CD4-positive, alpha-beta T cell treated with Interferon alpha-2 for 1 hour (primary cell): ENCODE results near the gene CCDC183.
"Not testable (repeated sequence)": the region's sequence is repeated elsewhere in the genome, so short reads cannot be mapped to it uniquely, and the experiment has no call there.

Experiments used
- DNase-seq, 2 donors: peaks; one replicate each; pipeline ENCODE4 v3.0.0-alpha.2; 2020 to 2022

The CCDC183 gene

GRCh38 chr9:136760834-136761544, 35.1 kb upstream of the CCDC183 start:
- DNase-seq: peak in 1 of 2 donors; percentile 33

GRCh38 chr9:136761545-136761981, 34.6 kb upstream of the CCDC183 start:
- DNase-seq: no peak

GRCh38 chr9:136762221-136762691, 33.9 kb upstream of the CCDC183 start:
- no peak for DNase-seq

- DNase-seq: peak; percentile 45
Observed at GRCh38 chr9:136762915-136763648, 33.1 kb upstream of the CCDC183 start.

- DNase-seq: no peak
Observed at GRCh38 chr9:136763649-136764035, 32.5 kb upstream of the CCDC183 start.

- DNase-seq: no peak
Observed at GRCh38 chr9:136764301-136764891, 31.7 kb upstream of the CCDC183 start, which contains the start of gene LCN15. Gene LCN15 (minus strand): TSS chr9:136764518. CDS start chr9:136764488, 30 bp downstream.

- no peak for DNase-seq
Observed at GRCh38 chr9:136765041-136765440, 31.1 kb upstream of the CCDC183 start.

- DNase-seq: not testable (repeated sequence)
Observed at GRCh38 chr9:136765745-136766409, 30.3 kb upstream of the CCDC183 start.

GRCh38 chr9:136766410-136767120, 29.6 kb upstream of the CCDC183 start:
- peak; percentile 67 to 72 for DNase-seq

GRCh38 chr9:136769710-136770191, 26.4 kb upstream of the CCDC183 start:
- DNase-seq: peak; percentile 43 to 65

GRCh38 chr9:136771907-136772415, 24.2 kb upstream of the CCDC183 start:
- DNase-seq: no peak

GRCh38 chr9:136773386-136774044, 22.6 kb upstream of the CCDC183 start:
- DNase-seq: peak; percentile 22 to 52

- DNase-seq: no peak
Observed at GRCh38 chr9:136774416-136775045, 21.6 kb upstream of the CCDC183 start.

- DNase-seq: no peak
Observed at GRCh38 chr9:136775191-136775590, 20.9 kb upstream of the CCDC183 start.

- no peak for DNase-seq
Observed at GRCh38 chr9:136776947-136777346, 19.2 kb upstream of the CCDC183 start.

GRCh38 chr9:136777359-136777758, 18.8 kb upstream of the CCDC183 start:
- DNase-seq: no peak

GRCh38 chr9:136779808-136780207, 16.3 kb upstream of the CCDC183 start:
- no peak for DNase-seq

- no peak for DNase-seq
Observed at GRCh38 chr9:136782452-136782851, 13.7 kb upstream of the CCDC183 start.

GRCh38 chr9:136784249-136784996, 11.7 kb upstream of the CCDC183 start:
- DNase-seq: peak in 1 of 2 donors; percentile 48

- peak in 1 of 2 donors; percentile 64 for DNase-seq
Observed at GRCh38 chr9:136784997-136785361, 11.2 kb upstream of the CCDC183 start.
